WTC11 (cell line): ENCODE measurements around the gene FMNL2. TPM values are rescaled to one million over a fixed set of nuclear protein-coding genes. Genes with fewer than 3 reads are reported as not detected.

Source experiments
- ATAC-seq: fragments of 200-7000 bp; cut with Tn5 transposase; 2 replicates; pipeline ENCODE4 v1.10.0; 2021; ENCODE audit warnings: mild to moderate bottlenecking, moderate library complexity
- CTCF ChIA-PET: fragments of 300-600 bp; sonication (Branson Sonifier 250); formaldehyde crosslinking; loops from one replicate; lab custom pipeline; 2021; ENCODE audit warnings: antibody characterized with exemption; lab: Charles Lee
- POLR2A ChIA-PET: fragments of 350-600 bp; sonication (Branson Sonifier 250); formaldehyde crosslinking; loops from one replicate; lab custom pipeline; 2021; ENCODE audit warnings: antibody characterized with exemption; lab: Charles Lee
- DNase-seq: peaks from one replicate; pipeline ENCODE4 v3.0.0; 2021; ENCODE audit warnings: low spot score
- H3K27ac Mint-ChIP-seq: 2 replicates; pipeline ENCODE4 v1.8.0; 2021; ENCODE audit warnings: mixed read lengths
- H3K27me3 Mint-ChIP-seq: 2 replicates; pipeline ENCODE4 v1.8.0; 2021; ENCODE audit warnings: low read depth, mild to moderate bottlenecking, moderate library complexity, mixed read lengths
- H3K36me3 Mint-ChIP-seq: 2 replicates; pipeline ENCODE4 v1.8.0; 2021; ENCODE audit warnings: mixed read lengths
- H3K4me1 Mint-ChIP-seq: 2 replicates; pipeline ENCODE4 v1.8.0; 2022; ENCODE audit warnings: mixed read lengths
- H3K4me3 Mint-ChIP-seq: 2 replicates; pipeline ENCODE4 v1.8.0; 2021; ENCODE audit warnings: mild to moderate bottlenecking, moderate library complexity, mixed read lengths
- H3K9me3 Mint-ChIP-seq: 2 replicates; pipeline ENCODE4 v1.8.0; 2021; ENCODE audit warnings: mixed read lengths
- ATF6 ChIP-seq: sonication (generic); formaldehyde crosslinking; IDR thresholded peaks from 2 replicates; pipeline ENCODE4 v1.8.1; 2023; ENCODE audit warnings: mild to moderate bottlenecking, missing genetic modification reagents
- CBFB ChIP-seq: sonication (generic); formaldehyde crosslinking; IDR thresholded peaks from 2 replicates; pipeline ENCODE4 v1.8.1; 2022; ENCODE audit warnings: mild to moderate bottlenecking, low read depth, missing genetic modification reagents
- E2F5 ChIP-seq: sonication (generic); formaldehyde crosslinking; IDR thresholded peaks from 2 replicates; pipeline ENCODE4 v1.8.1; 2022; ENCODE audit warnings: mild to moderate bottlenecking, moderate library complexity, missing genetic modification reagents
- ELF4 ChIP-seq: sonication (generic); formaldehyde crosslinking; IDR thresholded peaks from 2 replicates; pipeline ENCODE4 v1.8.1; 2022; ENCODE audit warnings: low read depth, mild to moderate bottlenecking, moderate library complexity, missing genetic modification reagents
- FOXK1 ChIP-seq: sonication (generic); formaldehyde crosslinking; IDR thresholded peaks from 2 replicates; pipeline ENCODE4 v1.8.0; 2022; ENCODE audit warnings: mild to moderate bottlenecking, moderate library complexity, missing genetic modification reagents
- FOXP1 ChIP-seq: sonication (generic); formaldehyde crosslinking; IDR thresholded peaks from 2 replicates; pipeline ENCODE4 v1.8.0; 2022; ENCODE audit warnings: missing genetic modification reagents, mild to moderate bottlenecking, moderate library complexity, borderline replicate concordance
- GABPB1 ChIP-seq: sonication (generic); formaldehyde crosslinking; IDR thresholded peaks from 2 replicates; pipeline ENCODE4 v1.8.1; 2023; ENCODE audit warnings: mild to moderate bottlenecking, missing genetic modification reagents
- JAZF1 ChIP-seq: fragments of 250-450 bp; sonication (Bioruptor Pico); IDR thresholded peaks from 2 replicates; pipeline ENCODE4 v1.9.0; 2021; ENCODE audit warnings: moderate library complexity, mild to moderate bottlenecking, inconsistent platforms
- JUN ChIP-seq: sonication (generic); formaldehyde crosslinking; IDR thresholded peaks from 2 replicates; pipeline ENCODE4 v1.8.0; 2023; ENCODE audit warnings: mild to moderate bottlenecking, missing genetic modification reagents
- MAX ChIP-seq: sonication (generic); formaldehyde crosslinking; IDR thresholded peaks from 2 replicates; pipeline ENCODE4 v1.8.0; 2022; ENCODE audit warnings: mild to moderate bottlenecking, missing genetic modification reagents
- NFATC4 ChIP-seq: fragments of 250-450 bp; sonication (Bioruptor Pico); IDR thresholded peaks from 2 replicates; pipeline ENCODE4 v1.9.0; 2021; ENCODE audit warnings: mild to moderate bottlenecking
- NFYB ChIP-seq: sonication (generic); formaldehyde crosslinking; conservative IDR thresholded peaks from 2 replicates; pipeline ENCODE4 v1.8.0; 2022; ENCODE audit warnings: low read depth, missing genetic modification reagents
- SOX15 ChIP-seq: fragments of 250-450 bp; sonication (Bioruptor Pico); IDR thresholded peaks from 2 replicates; pipeline ENCODE4 v1.9.0; 2021; ENCODE audit warnings: mild to moderate bottlenecking
- SP1 ChIP-seq: sonication (generic); formaldehyde crosslinking; conservative IDR thresholded peaks from 2 replicates; pipeline ENCODE4 v1.8.1; 2022; ENCODE audit warnings: missing genetic modification reagents
- TCF7 ChIP-seq: sonication (generic); formaldehyde crosslinking; IDR thresholded peaks from 2 replicates; pipeline ENCODE4 v1.8.0; 2022; ENCODE audit warnings: mild to moderate bottlenecking, low read depth, missing genetic modification reagents, moderate library complexity
- TEAD4 ChIP-seq: sonication (generic); formaldehyde crosslinking; IDR thresholded peaks from 2 replicates; pipeline ENCODE4 v1.8.0; 2022; ENCODE audit warnings: mild to moderate bottlenecking, missing genetic modification reagents
- ZBTB21 ChIP-seq: sonication (generic); formaldehyde crosslinking; IDR thresholded peaks from 2 replicates; pipeline ENCODE4 v1.8.1; 2023; ENCODE audit warnings: mild to moderate bottlenecking, missing genetic modification reagents, borderline replicate concordance
- ZNF138 ChIP-seq: sonication (generic); formaldehyde crosslinking; conservative IDR thresholded peaks from 2 replicates; pipeline ENCODE4 v1.8.1; 2022; ENCODE audit warnings: mild to moderate bottlenecking, moderate library complexity, missing genetic modification reagents
- ZNF317 ChIP-seq: sonication (generic); formaldehyde crosslinking; IDR thresholded peaks from 2 replicates; pipeline ENCODE4 v1.8.1; 2023; ENCODE audit warnings: low read depth, mild to moderate bottlenecking, moderate library complexity, missing genetic modification reagents, borderline replicate concordance
- ZNF396 ChIP-seq: fragments of 250-450 bp; sonication (Bioruptor Pico); IDR thresholded peaks from 2 replicates; pipeline ENCODE4 v1.8.0; 2021; ENCODE audit warnings: mild to moderate bottlenecking, moderate library complexity, borderline replicate concordance
- total RNA-seq: library from RNA; stranded (reverse); gene quantifications from 3 replicates; pipeline ENCODE4 v1.2.3, GENCODE V29; 2021
- TF ChIP-seq, protein P1 (sequence below): fragments of 250-450 bp; sonication (Bioruptor Pico); conservative IDR thresholded peaks from 2 replicates; pipeline ENCODE4 v1.9.0; 2021; ENCODE audit warnings: mild to moderate bottlenecking
- TF ChIP-seq, protein P2 (sequence below): sonication (generic); formaldehyde crosslinking; IDR thresholded peaks from 2 replicates; pipeline ENCODE4 v1.8.0; 2023; ENCODE audit warnings: mild to moderate bottlenecking, missing genetic modification reagents
- TF ChIP-seq, protein P3 (sequence below): sonication (generic); formaldehyde crosslinking; IDR thresholded peaks from 2 replicates; pipeline ENCODE4 v1.8.0; 2023; ENCODE audit warnings: missing genetic modification reagents
- TF ChIP-seq, protein P4 (sequence below): sonication (generic); formaldehyde crosslinking; IDR thresholded peaks from 2 replicates; pipeline ENCODE4 v1.8.0; 2022; ENCODE audit warnings: mild to moderate bottlenecking, missing genetic modification reagents

FMNL2 gene
- total RNA-seq, 1 experiment from 2014 or later, result 43.0 TPM

- ATAC-seq, result no peak
- H3K4me1 Mint-ChIP-seq, result peaks cover 38% of the 10 kb centered on the region
- no peak for DNase-seq
- peaks cover 6% of the 10 kb centered on the region for H3K27me3 Mint-ChIP-seq
- H3K27ac Mint-ChIP-seq, result peak overlapping the region; percentile 71; the same call in 1 of the 2 replicates
- no peaks in the 10 kb centered on the region for H3K9me3 Mint-ChIP-seq
- no peaks in the 10 kb centered on the region for H3K36me3 Mint-ChIP-seq
- H3K4me3 Mint-ChIP-seq, result peak overlapping the region; percentile 73
- ChIA-PET POLR2A (interaction anchor here (0.6 to 1.6 kb wide), 3 partner anchors 9 to 209 kb away, joined by 3 to 6 read pairs (median 4); no protein-coding TSS in a partner anchor), CTCF (interaction anchor here (1.9 kb wide), 1 partner anchor 166 kb away, joined by 6 read pairs; no protein-coding TSS in a partner anchor)
- no peak for TF ChIP-seq ZNF396 (CRISPR knock-in tag)
- 0 out of 2 replicates have a peak, but pooled peaks have one; percentile 1 for TF ChIP-seq NFYB
Observed at GRCh38 chr2:152334701-152335015, 316 bp upstream of the FMNL2 start.

- peaks cover 44% of the 10 kb centered on the region for H3K4me1 Mint-ChIP-seq
- CTCF ChIA-PET, result interaction anchor here (1.9 to 2.4 kb wide), 3 partner anchors 159 to 300 kb away, joined by 6 to 9 read pairs (median 8); no protein-coding TSS in a partner anchor
- H3K4me3 Mint-ChIP-seq, result peak overlapping the region; percentile 95
- H3K9me3 Mint-ChIP-seq, result no peaks in the 10 kb centered on the region
- ATAC-seq (peak; percentile 12), DNase-seq (no peak)
- no peak overlapping the region for H3K27ac Mint-ChIP-seq
- H3K36me3 Mint-ChIP-seq, result no peaks in the 10 kb centered on the region
- no peak for TF ChIP-seq JAZF1
- TF ChIP-seq ATF6 (CRISPR knock-in tag), result no peak
- TF ChIP-seq, protein P1, sequence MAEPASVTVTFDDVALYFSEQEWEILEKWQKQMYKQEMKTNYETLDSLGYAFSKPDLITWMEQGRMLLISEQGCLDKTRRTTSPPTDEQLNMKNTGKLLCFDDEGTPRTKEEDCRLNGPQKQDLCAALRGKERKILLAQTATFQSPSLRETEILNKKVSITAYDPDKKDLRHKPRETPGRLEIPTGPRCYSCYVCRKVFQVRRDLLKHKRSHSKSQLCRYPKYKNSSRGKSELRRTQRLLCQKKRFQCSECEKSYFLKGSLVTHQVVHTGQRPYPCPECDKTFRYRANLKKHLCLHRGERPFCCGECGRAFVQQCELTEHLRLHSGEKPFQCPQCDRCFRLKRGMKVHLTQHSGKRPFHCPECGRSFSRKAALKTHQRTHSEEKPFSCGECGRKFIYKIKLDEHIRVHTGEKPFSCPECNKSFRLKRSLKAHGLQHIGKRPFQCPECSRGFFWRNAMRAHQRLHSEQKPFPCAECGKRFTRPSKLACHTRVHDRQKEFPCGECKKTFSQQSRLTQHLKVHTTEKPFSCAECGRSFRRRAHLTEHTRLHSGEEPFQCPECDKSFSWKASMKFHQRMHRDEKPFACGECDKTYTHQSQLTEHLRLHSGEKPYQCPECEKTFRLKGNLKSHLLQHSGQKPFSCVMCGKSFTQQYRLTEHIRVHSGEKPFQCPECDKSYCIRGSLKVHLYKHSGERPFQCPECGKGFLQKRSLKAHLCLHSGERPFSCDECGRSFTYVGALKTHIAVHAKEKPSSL (CRISPR knock-in tag), result no peak
- no peak for TF ChIP-seq ZNF138
- no peak for TF ChIP-seq GABPB1 (CRISPR knock-in tag)
- TF ChIP-seq, protein P2, sequence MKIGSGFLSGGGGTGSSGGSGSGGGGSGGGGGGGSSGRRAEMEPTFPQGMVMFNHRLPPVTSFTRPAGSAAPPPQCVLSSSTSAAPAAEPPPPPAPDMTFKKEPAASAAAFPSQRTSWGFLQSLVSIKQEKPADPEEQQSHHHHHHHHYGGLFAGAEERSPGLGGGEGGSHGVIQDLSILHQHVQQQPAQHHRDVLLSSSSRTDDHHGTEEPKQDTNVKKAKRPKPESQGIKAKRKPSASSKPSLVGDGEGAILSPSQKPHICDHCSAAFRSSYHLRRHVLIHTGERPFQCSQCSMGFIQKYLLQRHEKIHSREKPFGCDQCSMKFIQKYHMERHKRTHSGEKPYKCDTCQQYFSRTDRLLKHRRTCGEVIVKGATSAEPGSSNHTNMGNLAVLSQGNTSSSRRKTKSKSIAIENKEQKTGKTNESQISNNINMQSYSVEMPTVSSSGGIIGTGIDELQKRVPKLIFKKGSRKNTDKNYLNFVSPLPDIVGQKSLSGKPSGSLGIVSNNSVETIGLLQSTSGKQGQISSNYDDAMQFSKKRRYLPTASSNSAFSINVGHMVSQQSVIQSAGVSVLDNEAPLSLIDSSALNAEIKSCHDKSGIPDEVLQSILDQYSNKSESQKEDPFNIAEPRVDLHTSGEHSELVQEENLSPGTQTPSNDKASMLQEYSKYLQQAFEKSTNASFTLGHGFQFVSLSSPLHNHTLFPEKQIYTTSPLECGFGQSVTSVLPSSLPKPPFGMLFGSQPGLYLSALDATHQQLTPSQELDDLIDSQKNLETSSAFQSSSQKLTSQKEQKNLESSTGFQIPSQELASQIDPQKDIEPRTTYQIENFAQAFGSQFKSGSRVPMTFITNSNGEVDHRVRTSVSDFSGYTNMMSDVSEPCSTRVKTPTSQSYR (CRISPR knock-in tag), result no peak
- TF ChIP-seq FOXP1 (CRISPR knock-in tag), result no peak
- TF ChIP-seq ZBTB21 (CRISPR knock-in tag), result peak; percentile 51; the same call in 1 of the 2 replicates
- no peak for TF ChIP-seq NFATC4 (CRISPR knock-in tag)
- TF ChIP-seq ELF4, result no peak
- TF ChIP-seq SP1 (CRISPR knock-in tag), result 0 out of 2 replicates have a peak, but pooled peaks have one; percentile 4
- TF ChIP-seq MAX (CRISPR knock-in tag), result peak; percentile 46
- TF ChIP-seq ZNF317 (CRISPR knock-in tag), result no peak
- no peak for TF ChIP-seq JUN (CRISPR knock-in tag)
- TF ChIP-seq FOXK1 (CRISPR knock-in tag), result no peak
- TF ChIP-seq, protein P3, sequence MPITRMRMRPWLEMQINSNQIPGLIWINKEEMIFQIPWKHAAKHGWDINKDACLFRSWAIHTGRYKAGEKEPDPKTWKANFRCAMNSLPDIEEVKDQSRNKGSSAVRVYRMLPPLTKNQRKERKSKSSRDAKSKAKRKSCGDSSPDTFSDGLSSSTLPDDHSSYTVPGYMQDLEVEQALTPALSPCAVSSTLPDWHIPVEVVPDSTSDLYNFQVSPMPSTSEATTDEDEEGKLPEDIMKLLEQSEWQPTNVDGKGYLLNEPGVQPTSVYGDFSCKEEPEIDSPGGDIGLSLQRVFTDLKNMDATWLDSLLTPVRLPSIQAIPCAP (CRISPR knock-in tag), result no peak
- TF ChIP-seq E2F5 (CRISPR knock-in tag), result 0 out of 2 replicates have a peak, but pooled peaks have one; percentile 12
- TF ChIP-seq TCF7, result no peak
- TF ChIP-seq SOX15, result no peak
- TF ChIP-seq CBFB (CRISPR knock-in tag), result no peak
- TF ChIP-seq, protein P4, sequence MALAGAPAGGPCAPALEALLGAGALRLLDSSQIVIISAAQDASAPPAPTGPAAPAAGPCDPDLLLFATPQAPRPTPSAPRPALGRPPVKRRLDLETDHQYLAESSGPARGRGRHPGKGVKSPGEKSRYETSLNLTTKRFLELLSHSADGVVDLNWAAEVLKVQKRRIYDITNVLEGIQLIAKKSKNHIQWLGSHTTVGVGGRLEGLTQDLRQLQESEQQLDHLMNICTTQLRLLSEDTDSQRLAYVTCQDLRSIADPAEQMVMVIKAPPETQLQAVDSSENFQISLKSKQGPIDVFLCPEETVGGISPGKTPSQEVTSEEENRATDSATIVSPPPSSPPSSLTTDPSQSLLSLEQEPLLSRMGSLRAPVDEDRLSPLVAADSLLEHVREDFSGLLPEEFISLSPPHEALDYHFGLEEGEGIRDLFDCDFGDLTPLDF (CRISPR knock-in tag), result no peak
- TF ChIP-seq TEAD4 (CRISPR knock-in tag), result no peak
- peaks cover 6% of the 10 kb centered on the region for H3K27me3 Mint-ChIP-seq
- POLR2A ChIA-PET, result interaction anchor here (2.4 kb wide), 1 partner anchor 381 kb away, joined by 7 read pairs; the partner anchor contains the start of gene PRPF40A
Observed at GRCh38 chr2:152335726-152336118, 748 bp downstream of the FMNL2 start.
